Umbilical cord (tissue), 2 donors: ENCODE results near the gene PISD. TPM values are rescaled to one million over a fixed set of nuclear protein-coding genes. Genes with fewer than 3 reads are reported as not detected.

Experiments
- DNase-seq: peaks from one replicate; pipeline ENCODE4 v3.0.0-alpha.2; 2015; ENCODE audit warnings: low spot score
- total RNA-seq: library from RNA; depleted of rRNA; stranded (reverse); fragments of >200 nt; gene quantifications from one replicate; pipeline ENCODE4 v1.2.3, GENCODE V29; 2014; ENCODE audit warnings: low replicate concordance; ENCODE audit not compliant: insufficient read depth

Gene PISD
- total RNA-seq, 1 donor from 2014 or later, result 74.2 TPM

GRCh38 chr22:31575190-31575589 is 86.8 kb downstream of the PISD start:
- no peak for DNase-seq

- peak; percentile 53 for DNase-seq
Observed at GRCh38 chr22:31574055-31574670, 87.9 kb downstream of the PISD start.

GRCh38 chr22:31572939-31573338 is 89.1 kb downstream of the PISD start:
- DNase-seq, result no peak

GRCh38 chr22:31569126-31569525 is 92.9 kb downstream of the PISD start:
- no peak for DNase-seq

Other genes starting within 250 kb of the PISD start
- gene EIF4ENIF1, start 172.4 kb downstream of the PISD start, total RNA-seq, result 6.5 TPM
- gene SFI1, start 165.7 kb downstream of the PISD start, total RNA-seq, result 22.1 TPM
- gene PRR14L, start 87.9 kb upstream of the PISD start, total RNA-seq, result 21.2 TPM
- gene DEPDC5, start 91.8 kb upstream of the PISD start, total RNA-seq, result 29.9 TPM